ENCODE results near the gene CAPN11.

DNA sequence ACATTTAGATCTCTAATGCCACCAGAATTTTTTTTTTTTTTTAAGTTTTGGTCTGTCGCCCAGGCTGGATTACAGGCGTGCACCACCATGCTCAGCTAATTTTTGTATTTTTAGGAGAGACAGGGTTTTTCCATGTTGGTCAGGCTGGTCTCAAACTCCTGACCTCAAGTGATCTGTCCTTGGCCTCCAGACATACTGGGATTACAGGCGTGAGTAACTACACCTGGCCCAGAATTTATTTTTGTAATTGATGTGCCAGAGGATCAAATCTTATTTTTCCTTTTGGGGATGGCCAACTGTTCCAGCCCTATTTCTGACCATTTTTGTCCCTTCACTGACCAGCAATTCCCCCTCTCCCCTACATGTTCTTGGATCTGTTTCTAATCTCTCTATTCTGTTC is 40.1 kb downstream of the CAPN11 start:
- TF ChIP-seq, protein P1, sequence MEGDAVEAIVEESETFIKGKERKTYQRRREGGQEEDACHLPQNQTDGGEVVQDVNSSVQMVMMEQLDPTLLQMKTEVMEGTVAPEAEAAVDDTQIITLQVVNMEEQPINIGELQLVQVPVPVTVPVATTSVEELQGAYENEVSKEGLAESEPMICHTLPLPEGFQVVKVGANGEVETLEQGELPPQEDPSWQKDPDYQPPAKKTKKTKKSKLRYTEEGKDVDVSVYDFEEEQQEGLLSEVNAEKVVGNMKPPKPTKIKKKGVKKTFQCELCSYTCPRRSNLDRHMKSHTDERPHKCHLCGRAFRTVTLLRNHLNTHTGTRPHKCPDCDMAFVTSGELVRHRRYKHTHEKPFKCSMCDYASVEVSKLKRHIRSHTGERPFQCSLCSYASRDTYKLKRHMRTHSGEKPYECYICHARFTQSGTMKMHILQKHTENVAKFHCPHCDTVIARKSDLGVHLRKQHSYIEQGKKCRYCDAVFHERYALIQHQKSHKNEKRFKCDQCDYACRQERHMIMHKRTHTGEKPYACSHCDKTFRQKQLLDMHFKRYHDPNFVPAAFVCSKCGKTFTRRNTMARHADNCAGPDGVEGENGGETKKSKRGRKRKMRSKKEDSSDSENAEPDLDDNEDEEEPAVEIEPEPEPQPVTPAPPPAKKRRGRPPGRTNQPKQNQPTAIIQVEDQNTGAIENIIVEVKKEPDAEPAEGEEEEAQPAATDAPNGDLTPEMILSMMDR (IDR thresholded peaks at IDR 0.05; ENCODE audit: poor library complexity, severe bottlenecking), result no peak
- TF ChIP-seq TAF1 (IDR thresholded peaks at IDR 0.05; ENCODE audit: low read depth) (no peak), POLR2AphosphoS5 (IDR thresholded peaks at IDR 0.05) (no peak)

Measured in neural cell (in vitro differentiated cells).